ENCODE measurements around the gene DENR. TPM values are rescaled to one million over a fixed set of nuclear protein-coding genes. Genes with fewer than 3 reads are reported as not detected.

The DENR gene
- total RNA-seq, 1 donor from 2014 or later, result 100.0 TPM

DNA sequence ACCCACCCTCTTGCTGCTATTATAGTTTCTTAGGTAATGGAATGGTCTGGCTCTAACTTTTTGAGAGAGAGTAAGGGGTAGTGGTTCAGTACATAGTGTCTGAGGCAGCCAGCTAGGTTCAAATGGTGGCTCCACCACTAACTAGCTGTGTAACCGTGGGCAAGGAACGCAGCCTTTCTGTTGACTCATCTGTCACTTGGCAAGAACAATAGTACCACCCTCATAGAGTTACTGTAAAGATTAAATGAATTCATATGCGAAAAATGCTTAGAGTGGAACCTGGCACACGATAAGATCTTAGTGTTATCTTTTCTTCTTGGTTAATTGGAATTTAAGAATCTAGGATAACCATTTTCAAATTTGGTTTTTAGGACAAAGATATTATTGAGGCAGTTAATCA, 35.8 kb downstream of the DENR start:
- no peaks in the 10 kb centered on the region for H3K27me3 ChIP-seq
- H3K4me1 ChIP-seq, result no peaks in the 10 kb centered on the region
- H3K4me3 ChIP-seq, result no peak overlapping the region
- TF ChIP-seq EZH2phosphoT487 (IDR thresholded peaks at IDR 0.05) (no peak), EZH2 (IDR thresholded peaks at IDR 0.05) (no peak)
- TF ChIP-seq, protein P1, sequence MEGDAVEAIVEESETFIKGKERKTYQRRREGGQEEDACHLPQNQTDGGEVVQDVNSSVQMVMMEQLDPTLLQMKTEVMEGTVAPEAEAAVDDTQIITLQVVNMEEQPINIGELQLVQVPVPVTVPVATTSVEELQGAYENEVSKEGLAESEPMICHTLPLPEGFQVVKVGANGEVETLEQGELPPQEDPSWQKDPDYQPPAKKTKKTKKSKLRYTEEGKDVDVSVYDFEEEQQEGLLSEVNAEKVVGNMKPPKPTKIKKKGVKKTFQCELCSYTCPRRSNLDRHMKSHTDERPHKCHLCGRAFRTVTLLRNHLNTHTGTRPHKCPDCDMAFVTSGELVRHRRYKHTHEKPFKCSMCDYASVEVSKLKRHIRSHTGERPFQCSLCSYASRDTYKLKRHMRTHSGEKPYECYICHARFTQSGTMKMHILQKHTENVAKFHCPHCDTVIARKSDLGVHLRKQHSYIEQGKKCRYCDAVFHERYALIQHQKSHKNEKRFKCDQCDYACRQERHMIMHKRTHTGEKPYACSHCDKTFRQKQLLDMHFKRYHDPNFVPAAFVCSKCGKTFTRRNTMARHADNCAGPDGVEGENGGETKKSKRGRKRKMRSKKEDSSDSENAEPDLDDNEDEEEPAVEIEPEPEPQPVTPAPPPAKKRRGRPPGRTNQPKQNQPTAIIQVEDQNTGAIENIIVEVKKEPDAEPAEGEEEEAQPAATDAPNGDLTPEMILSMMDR (IDR thresholded peaks at IDR 0.05), result no peak
- no peaks in the 10 kb centered on the region for H3K36me3 ChIP-seq
- no peak overlapping the region for H3K9ac ChIP-seq
- no peak for DNase-seq (ENCODE audit: low spot score)
- H2AFZ ChIP-seq (replicated peaks), result no peak overlapping the region
- H4K20me1 ChIP-seq (ENCODE audit: low read depth), result no peaks in the 10 kb centered on the region
- H3K27ac Mint-ChIP-seq, result no peak overlapping the region
- no peaks in the 10 kb centered on the region for H3K4me1 Mint-ChIP-seq
- no peaks in the 10 kb centered on the region for H3K9me3 Mint-ChIP-seq
- no peaks in the 10 kb centered on the region for H3K36me3 Mint-ChIP-seq
- no peak overlapping the region for H3K4me2 ChIP-seq
- H3K79me2 ChIP-seq (ENCODE audit: low read depth), result no peaks in the 10 kb centered on the region
- H3K27ac ChIP-seq, result no peak overlapping the region
- H3K27me3 Mint-ChIP-seq (ENCODE audit: insufficient read depth, low read depth), result peaks cover 2% of the 10 kb centered on the region
- no peak overlapping the region for H3K4me3 Mint-ChIP-seq
- H3F3A ChIP-seq (ENCODE audit: low read depth), result no peaks in the 10 kb centered on the region
- no peaks in the 10 kb centered on the region for H3K9me3 ChIP-seq (ENCODE audit: low read depth)

DNA sequence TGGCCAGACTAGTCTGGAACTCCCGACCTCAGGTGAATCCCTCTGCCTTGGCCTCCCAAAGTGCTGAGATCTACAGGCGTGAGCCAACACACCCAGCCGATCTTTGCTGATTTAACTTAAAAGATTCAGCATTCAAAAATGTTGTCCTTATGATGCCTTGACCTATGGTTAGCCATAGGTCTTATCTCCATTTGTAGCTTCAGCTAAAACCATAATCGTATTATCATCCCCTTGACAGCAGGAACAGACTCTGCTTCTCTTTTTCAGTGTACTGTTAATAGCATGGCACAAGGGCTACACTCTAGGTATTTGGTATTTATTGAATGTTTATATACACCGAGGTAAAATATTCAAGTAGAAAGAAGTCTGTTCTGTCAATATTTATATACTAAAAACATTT, 37.0 kb downstream of the DENR start:
- H3K9me3 ChIP-seq (ENCODE audit: low read depth), result no peaks in the 10 kb centered on the region
- no peaks in the 10 kb centered on the region for H3K4me1 ChIP-seq
- H3K27me3 ChIP-seq, result no peaks in the 10 kb centered on the region
- no peak overlapping the region for H3K27ac ChIP-seq
- Mint-ChIP-seq H3K9me3 (no peaks in the 10 kb centered on the region), H3K4me1 (no peaks in the 10 kb centered on the region), H3K4me3 (no peak overlapping the region), H3K36me3 (no peaks in the 10 kb centered on the region), H3K27ac (no peak overlapping the region), H3K27me3 (ENCODE audit: insufficient read depth, low read depth) (peaks cover 2% of the 10 kb centered on the region)
- no peaks in the 10 kb centered on the region for H3F3A ChIP-seq (ENCODE audit: low read depth)
- no peak overlapping the region for H3K4me3 ChIP-seq
- no peak overlapping the region for H3K4me2 ChIP-seq
- no peaks in the 10 kb centered on the region for H4K20me1 ChIP-seq (ENCODE audit: low read depth)
- no peak for DNase-seq (ENCODE audit: low spot score)
- H2AFZ ChIP-seq (replicated peaks), result no peak overlapping the region
- no peak overlapping the region for H3K9ac ChIP-seq
- H3K79me2 ChIP-seq (ENCODE audit: low read depth), result no peaks in the 10 kb centered on the region
- TF ChIP-seq, protein P1 (IDR thresholded peaks at IDR 0.05), result no peak
- TF ChIP-seq EZH2phosphoT487 (IDR thresholded peaks at IDR 0.05), result no peak
- H3K36me3 ChIP-seq, result no peaks in the 10 kb centered on the region

DNA sequence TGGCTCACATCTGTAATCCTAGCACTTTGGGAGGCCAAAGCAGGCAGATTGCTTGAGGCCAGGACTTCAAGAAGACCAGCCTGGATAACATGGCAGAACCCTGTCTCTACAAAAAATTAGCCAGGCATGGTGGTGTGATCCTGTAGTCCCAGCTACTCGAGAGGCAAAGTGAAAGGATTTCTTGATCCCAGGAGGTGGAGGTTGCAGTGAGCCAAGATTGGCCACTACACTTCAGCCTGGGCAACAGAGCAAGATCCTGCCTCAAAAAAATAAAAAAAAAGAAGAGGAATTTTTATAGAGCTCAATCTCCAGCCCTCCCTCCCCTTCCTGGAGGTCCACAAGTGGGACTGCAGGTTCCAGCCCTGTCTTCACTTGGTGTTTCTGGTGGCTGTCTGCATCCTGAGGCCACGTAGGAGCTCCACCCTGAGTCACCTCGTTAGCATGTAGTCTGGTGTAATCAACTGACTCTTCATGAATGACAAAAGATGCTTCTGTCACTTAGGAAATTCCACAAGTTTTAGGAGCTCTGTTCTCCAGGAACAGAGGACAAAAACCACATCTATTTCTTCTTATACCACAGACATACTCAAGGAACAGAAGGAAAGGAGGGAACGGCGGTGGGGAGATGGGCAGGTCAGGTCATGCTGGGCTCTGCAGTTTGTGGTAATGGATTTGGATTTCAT, 37.9 kb downstream of the DENR start:
- H3K4me3 Mint-ChIP-seq, result no peak overlapping the region

More for the DNA sequence above, 37.9 kb downstream of the DENR start:
- no peaks in the 10 kb centered on the region for H3K79me2 ChIP-seq (ENCODE audit: low read depth)
- no peak overlapping the region for H3K27ac Mint-ChIP-seq
- no peaks in the 10 kb centered on the region for H3K9me3 ChIP-seq (ENCODE audit: low read depth)
- no peak overlapping the region for H3K4me2 ChIP-seq
- H3K9me3 Mint-ChIP-seq, result no peaks in the 10 kb centered on the region
- TF ChIP-seq, protein P1 (IDR thresholded peaks at IDR 0.05), result no peak
- TF ChIP-seq EZH2 (IDR thresholded peaks at IDR 0.05) (no peak), EZH2phosphoT487 (IDR thresholded peaks at IDR 0.05) (no peak)
- H3K36me3 ChIP-seq, result no peaks in the 10 kb centered on the region
- no peaks in the 10 kb centered on the region for H3K4me1 ChIP-seq
- H3K27me3 Mint-ChIP-seq (ENCODE audit: insufficient read depth, low read depth), result peaks cover 2% of the 10 kb centered on the region
- no peak overlapping the region for H3K27ac ChIP-seq
- no peak overlapping the region for H3K9ac ChIP-seq
- H3K4me1 Mint-ChIP-seq, result no peaks in the 10 kb centered on the region
- H4K20me1 ChIP-seq (ENCODE audit: low read depth), result no peaks in the 10 kb centered on the region
- no peak for DNase-seq (ENCODE audit: low spot score)
- peaks cover under 1% of the 10 kb centered on the region for H3F3A ChIP-seq (ENCODE audit: low read depth)
- no peaks in the 10 kb centered on the region for H3K36me3 Mint-ChIP-seq
- H2AFZ ChIP-seq (replicated peaks), result no peak overlapping the region
- H3K27me3 ChIP-seq, result no peaks in the 10 kb centered on the region
- H3K4me3 ChIP-seq, result no peak overlapping the region

Data from neural progenitor cell (in vitro differentiated cells).